ENCODE results near the gene WNK1.

WNK1 gene

GRCh38 chr12:894226-894625, 141.8 kb downstream of the WNK1 start:
- H3K36me3 ChIP-seq (ENCODE audit: insufficient read depth), result no peaks in the 10 kb centered on the region; the same call in 1 of the 2 replicates
- H4K20me1 ChIP-seq (ENCODE audit: insufficient read depth), result no peaks in the 10 kb centered on the region
- TF ChIP-seq, protein P1, sequence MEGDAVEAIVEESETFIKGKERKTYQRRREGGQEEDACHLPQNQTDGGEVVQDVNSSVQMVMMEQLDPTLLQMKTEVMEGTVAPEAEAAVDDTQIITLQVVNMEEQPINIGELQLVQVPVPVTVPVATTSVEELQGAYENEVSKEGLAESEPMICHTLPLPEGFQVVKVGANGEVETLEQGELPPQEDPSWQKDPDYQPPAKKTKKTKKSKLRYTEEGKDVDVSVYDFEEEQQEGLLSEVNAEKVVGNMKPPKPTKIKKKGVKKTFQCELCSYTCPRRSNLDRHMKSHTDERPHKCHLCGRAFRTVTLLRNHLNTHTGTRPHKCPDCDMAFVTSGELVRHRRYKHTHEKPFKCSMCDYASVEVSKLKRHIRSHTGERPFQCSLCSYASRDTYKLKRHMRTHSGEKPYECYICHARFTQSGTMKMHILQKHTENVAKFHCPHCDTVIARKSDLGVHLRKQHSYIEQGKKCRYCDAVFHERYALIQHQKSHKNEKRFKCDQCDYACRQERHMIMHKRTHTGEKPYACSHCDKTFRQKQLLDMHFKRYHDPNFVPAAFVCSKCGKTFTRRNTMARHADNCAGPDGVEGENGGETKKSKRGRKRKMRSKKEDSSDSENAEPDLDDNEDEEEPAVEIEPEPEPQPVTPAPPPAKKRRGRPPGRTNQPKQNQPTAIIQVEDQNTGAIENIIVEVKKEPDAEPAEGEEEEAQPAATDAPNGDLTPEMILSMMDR (conservative IDR thresholded peaks at IDR 0.05; ENCODE audit: low read depth, low read length), result no peak
- H3K27me3 ChIP-seq (ENCODE audit: insufficient read depth, low read depth), result no peaks in the 10 kb centered on the region; the same call in 1 of the 2 replicates
- no peak overlapping the region for H2AFZ ChIP-seq (ENCODE audit: low read depth)
- H3K27ac ChIP-seq, result no peak overlapping the region
- H3K9ac ChIP-seq, result no peak overlapping the region
- no peaks in the 10 kb centered on the region for H3K79me2 ChIP-seq (ENCODE audit: insufficient read depth, low read depth)
- no peak overlapping the region for H3K4me3 ChIP-seq (IDR thresholded peaks at IDR 0.05; ENCODE audit: insufficient read depth, low read depth, low read length)
- no peak overlapping the region for H3K4me2 ChIP-seq
- peaks cover 17% of the 10 kb centered on the region for H3K4me1 ChIP-seq (ENCODE audit: low read depth, poor library complexity, severe bottlenecking)

DNA sequence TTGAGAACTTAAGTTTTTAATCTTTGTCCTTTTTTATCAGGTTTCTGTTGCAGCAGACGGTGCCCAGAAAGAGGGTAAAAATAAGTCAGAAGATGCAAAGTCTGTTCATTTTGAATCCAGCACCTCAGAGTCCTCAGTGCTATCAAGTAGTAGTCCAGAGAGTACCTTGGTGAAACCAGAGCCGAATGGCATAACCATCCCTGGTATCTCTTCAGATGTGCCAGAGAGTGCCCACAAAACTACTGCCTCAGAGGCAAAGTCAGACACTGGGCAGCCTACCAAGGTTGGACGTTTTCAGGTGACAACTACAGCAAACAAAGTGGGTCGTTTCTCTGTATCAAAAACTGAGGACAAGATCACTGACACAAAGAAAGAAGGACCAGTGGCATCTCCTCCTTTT, 143.7 kb downstream of the WNK1 start:
- peaks cover 17% of the 10 kb centered on the region for H3K4me1 ChIP-seq (ENCODE audit: low read depth, poor library complexity, severe bottlenecking)
- no peak overlapping the region for H3K27ac ChIP-seq
- no peak overlapping the region for H2AFZ ChIP-seq (ENCODE audit: low read depth)
- H3K27me3 ChIP-seq (ENCODE audit: insufficient read depth, low read depth), result no peaks in the 10 kb centered on the region
- TF ChIP-seq, protein P1 (conservative IDR thresholded peaks at IDR 0.05; ENCODE audit: low read depth, low read length), result no peak
- H3K4me3 ChIP-seq (IDR thresholded peaks at IDR 0.05; ENCODE audit: insufficient read depth, low read depth, low read length), result no peak overlapping the region
- H3K79me2 ChIP-seq (ENCODE audit: insufficient read depth, low read depth), result no peaks in the 10 kb centered on the region
- H3K9ac ChIP-seq, result no peak overlapping the region
- no peaks in the 10 kb centered on the region; the same call in none of the 2 replicates for H3K36me3 ChIP-seq (ENCODE audit: insufficient read depth)
- H3K4me2 ChIP-seq, result no peak overlapping the region
- H4K20me1 ChIP-seq (ENCODE audit: insufficient read depth), result no peaks in the 10 kb centered on the region

- Histone ChIP-seq H4K20me1 (ENCODE audit: insufficient read depth) (no peaks in the 10 kb centered on the region), H3K4me2 (no peak overlapping the region), H3K4me1 (ENCODE audit: low read depth, poor library complexity, severe bottlenecking) (peaks cover 17% of the 10 kb centered on the region), H3K4me3 (IDR thresholded peaks at IDR 0.05; ENCODE audit: insufficient read depth, low read depth, low read length) (no peak overlapping the region), H3K9ac (no peak overlapping the region), H2AFZ (ENCODE audit: low read depth) (no peak overlapping the region), H3K27me3 (ENCODE audit: insufficient read depth, low read depth) (no peaks in the 10 kb centered on the region), H3K36me3 (ENCODE audit: insufficient read depth) (no peaks in the 10 kb centered on the region; the same call in none of the 2 replicates), H3K27ac (no peak overlapping the region), H3K79me2 (ENCODE audit: insufficient read depth, low read depth) (no peaks in the 10 kb centered on the region)
- TF ChIP-seq, protein P1 (conservative IDR thresholded peaks at IDR 0.05; ENCODE audit: low read depth, low read length), result no peak
These were observed 145.0 kb downstream of the WNK1 start for GRCh38 chr12:897386-897785.

DNA sequence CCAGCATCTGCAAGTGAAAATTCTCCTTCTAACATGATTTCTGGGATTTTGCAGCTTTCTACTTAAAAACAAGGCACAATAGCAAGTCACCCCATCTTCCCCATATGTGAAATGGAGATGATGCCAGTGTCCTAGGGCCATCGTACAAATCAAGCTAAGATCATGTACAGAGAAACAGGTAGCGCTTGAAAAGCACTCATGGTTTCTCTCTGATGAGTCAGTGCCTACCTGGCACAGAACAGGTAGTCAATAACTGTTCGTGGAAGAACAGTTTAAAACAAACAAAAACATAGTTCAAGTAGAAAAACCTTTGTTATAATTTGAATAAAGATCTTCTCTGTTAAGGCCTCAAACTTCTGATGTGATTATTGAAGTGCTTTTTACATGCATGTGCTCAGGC, 150.2 kb downstream of the WNK1 start:
- Histone ChIP-seq H3K4me3 (IDR thresholded peaks at IDR 0.05; ENCODE audit: insufficient read depth, low read depth, low read length) (no peak overlapping the region), H3K9ac (no peak overlapping the region), H3K4me1 (ENCODE audit: low read depth, poor library complexity, severe bottlenecking) (no peaks in the 10 kb centered on the region), H2AFZ (ENCODE audit: low read depth) (no peak overlapping the region), H4K20me1 (ENCODE audit: insufficient read depth) (no peaks in the 10 kb centered on the region), H3K4me2 (no peak overlapping the region), H3K27ac (no peak overlapping the region), H3K36me3 (ENCODE audit: insufficient read depth) (peaks cover under 1% of the 10 kb centered on the region), H3K27me3 (ENCODE audit: insufficient read depth, low read depth) (no peaks in the 10 kb centered on the region), H3K79me2 (ENCODE audit: insufficient read depth, low read depth) (no peaks in the 10 kb centered on the region)
- TF ChIP-seq, protein P1 (conservative IDR thresholded peaks at IDR 0.05; ENCODE audit: low read depth, low read length), result no peak
